T-helper 2 cell treated with Interferon-gamma antibody and Interleukin-4, amounts not matched to agents 100 ng/mL and 5 ng/mL, for 36 hours (primary cell): Measurements from ENCODE around the gene LRRC3B. TPM values are rescaled to one million over a fixed set of nuclear protein-coding genes. Genes with fewer than 3 reads are reported as not detected.
"Not testable (repeated sequence)": the region's sequence is repeated elsewhere in the genome, so short reads cannot be mapped to it uniquely, and the experiment has no call there.

Experiments
- intact Hi-C: fragments of 100-400 bp; cut with micrococcal nuclease; formaldehyde crosslinking; loops from one replicate; pipeline ENCODE4 v1.15.1; 2023
- total RNA-seq: library from RNA; stranded (reverse); gene quantifications from 2 replicates; pipeline ENCODE4 v1.2.3, GENCODE V29; 2022

LRRC3B gene
- total RNA-seq = not detected in 2 replicates

GRCh38 chr3:26622621-26623418, at the start of gene LRRC3B:
LRRC3B (plus strand) TSS chr3:26622772; CDS start chr3:26709673, 86,901 bp downstream.
- intact Hi-C loops = no loop called here

GRCh38 chr3:26574766-26575165, 47.8 kb upstream of the LRRC3B start:
- intact Hi-C loops = no loop called here

- intact Hi-C loops = no loop called here
Measured at GRCh38 chr3:26579116-26579515, 43.5 kb upstream of the LRRC3B start.

GRCh38 chr3:26587571-26587970, 35.0 kb upstream of the LRRC3B start:
- intact Hi-C loops = no loop called here

GRCh38 chr3:26588931-26589330, 33.6 kb upstream of the LRRC3B start:
- intact Hi-C loops = no loop called here

GRCh38 chr3:26589678-26590077, 32.9 kb upstream of the LRRC3B start:
- intact Hi-C loops = no loop called here

- intact Hi-C loops = no loop called here
Measured at GRCh38 chr3:26590919-26591484, 31.6 kb upstream of the LRRC3B start.

GRCh38 chr3:26591926-26592325, 30.6 kb upstream of the LRRC3B start:
- intact Hi-C loops = no loop called here

GRCh38 chr3:26592451-26592850, 30.1 kb upstream of the LRRC3B start:
- intact Hi-C loops = no loop called here

- intact Hi-C loops = no loop called here
Measured at GRCh38 chr3:26596335-26596734, 26.2 kb upstream of the LRRC3B start.

- intact Hi-C loops = not testable (repeated sequence)
Measured at GRCh38 chr3:26603311-26603710, 19.3 kb upstream of the LRRC3B start.

GRCh38 chr3:26603771-26604170, 18.8 kb upstream of the LRRC3B start:
- intact Hi-C loops = not testable (repeated sequence)

- intact Hi-C loops = no loop called here
Measured at GRCh38 chr3:26614006-26614685, 8.4 kb upstream of the LRRC3B start.

- intact Hi-C loops = no loop called here
Measured at GRCh38 chr3:26621176-26621575, 1.4 kb upstream of the LRRC3B start.

GRCh38 chr3:26621906-26622620, 509 bp upstream of the LRRC3B start:
- intact Hi-C loops = no loop called here

- intact Hi-C loops = no loop called here
Measured at GRCh38 chr3:26623419-26624208, 1.0 kb downstream of the LRRC3B start.

- intact Hi-C loops = no loop called here
Measured at GRCh38 chr3:26624209-26624765, 1.7 kb downstream of the LRRC3B start.

- intact Hi-C loops = no loop called here
Measured at GRCh38 chr3:26625187-26625586, 2.6 kb downstream of the LRRC3B start.

GRCh38 chr3:26627080-26627479, 4.5 kb downstream of the LRRC3B start:
- intact Hi-C loops = no loop called here

- intact Hi-C loops = no loop called here
Measured at GRCh38 chr3:26628915-26629314, 6.3 kb downstream of the LRRC3B start.
